ENCODE data around the gene PAMR1.
"Not testable (repeated sequence)": the region's sequence is repeated elsewhere in the genome, so short reads cannot be mapped to it uniquely, and the experiment has no call there.

PAMR1 gene

DNA sequence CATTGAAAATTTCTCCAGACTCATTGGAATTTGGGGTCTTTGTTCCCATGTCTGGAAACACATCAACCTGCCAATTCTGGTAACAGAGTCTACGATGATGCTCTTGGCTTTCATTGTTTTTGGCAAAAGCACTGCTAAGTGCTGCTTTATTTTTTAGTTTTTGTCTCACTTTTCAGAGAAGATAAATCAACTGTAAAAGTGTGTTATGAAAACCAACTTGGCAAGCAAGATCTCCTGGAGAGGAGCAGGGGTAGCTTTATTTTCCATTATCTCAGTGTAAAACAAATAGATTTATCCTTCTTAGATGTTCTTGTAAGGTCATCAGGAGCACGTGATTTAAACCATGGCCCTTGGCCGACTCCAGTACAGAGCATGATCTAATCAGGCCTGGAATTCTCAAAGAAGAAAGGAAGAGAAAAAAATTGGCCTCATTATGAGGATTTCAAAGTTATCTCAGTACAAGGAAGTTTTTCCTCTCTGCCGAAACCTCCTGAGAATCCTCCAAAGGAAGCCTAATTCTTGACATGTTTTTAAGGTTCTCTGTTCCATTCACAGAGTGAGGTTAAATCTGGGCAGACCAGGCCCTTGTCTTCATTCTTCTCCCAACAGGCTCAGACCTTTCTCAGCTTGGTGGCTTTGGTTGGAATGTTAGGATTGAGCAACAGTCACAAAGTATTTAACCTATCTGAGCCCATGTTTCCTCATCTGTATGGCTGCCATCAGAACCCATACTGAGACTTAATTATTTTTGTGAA is 16.4 kb upstream of the PAMR1 start:
- DNase-seq (ENCODE audit: low spot score) = no peak

DNA sequence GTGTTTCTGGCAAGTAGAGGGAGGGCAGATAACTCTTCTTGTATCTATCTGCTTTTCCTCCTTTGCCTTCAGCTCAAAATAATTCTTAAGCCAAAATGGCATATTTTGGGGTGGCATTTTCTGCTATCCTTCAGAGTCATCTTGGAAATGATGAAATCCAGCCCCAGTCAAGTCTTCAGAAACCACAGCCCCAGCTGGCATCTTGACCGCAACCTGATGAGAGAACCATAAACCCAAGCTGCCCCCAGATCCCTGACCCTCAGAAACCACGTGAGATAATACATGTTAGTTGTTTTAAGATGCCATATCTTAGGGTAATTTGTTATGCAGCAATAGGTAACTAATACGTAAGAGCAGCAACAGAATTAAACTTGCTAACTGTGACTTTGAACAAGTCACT is 15.1 kb upstream of the PAMR1 start:
- no peak for DNase-seq (ENCODE audit: low spot score)

DNA sequence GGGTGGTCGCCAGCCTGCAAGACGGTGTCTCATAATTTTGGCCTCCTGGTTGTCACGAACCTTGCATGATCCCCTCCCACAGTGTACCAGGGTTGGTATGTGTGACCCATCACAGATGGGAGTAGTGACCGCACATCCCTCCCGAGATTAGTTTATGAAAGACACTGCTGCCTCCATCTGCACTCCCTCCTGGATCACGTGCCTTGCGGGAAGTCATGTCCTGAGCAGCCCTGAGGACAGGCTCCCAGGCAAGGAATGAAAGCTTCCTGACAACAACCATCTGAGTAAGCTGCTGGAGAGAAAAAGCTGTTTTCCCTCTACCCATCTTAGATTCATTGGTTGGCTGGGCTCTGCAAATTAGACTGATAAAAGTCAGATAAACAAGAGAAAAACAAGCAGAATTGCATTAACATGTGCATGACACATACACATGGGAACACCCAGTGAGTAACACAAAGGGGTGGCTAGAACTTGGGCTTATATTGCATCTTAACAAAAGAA is 14.4 kb upstream of the PAMR1 start:
- DNase-seq (ENCODE audit: low spot score) = no peak

DNA sequence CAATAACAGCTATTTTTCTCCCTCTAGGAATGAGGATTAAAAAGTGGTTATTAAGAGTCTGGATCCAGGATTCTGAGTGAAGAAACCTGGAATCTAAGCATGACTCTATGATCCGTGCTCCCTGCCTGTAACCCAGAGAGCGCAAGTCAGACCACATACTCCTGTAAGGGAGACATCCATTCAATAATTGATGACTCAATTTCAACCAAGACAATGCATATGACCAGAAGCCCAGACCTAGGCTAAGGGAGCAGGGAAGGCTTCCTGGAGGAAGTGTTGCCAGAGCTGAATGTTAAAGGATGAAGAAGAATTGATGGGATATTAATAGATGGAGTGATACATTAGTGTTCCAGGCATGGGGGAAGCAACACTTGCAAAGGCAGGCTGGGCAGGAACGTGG is 13.8 kb upstream of the PAMR1 start:
- no peak for DNase-seq (ENCODE audit: low spot score)

DNA sequence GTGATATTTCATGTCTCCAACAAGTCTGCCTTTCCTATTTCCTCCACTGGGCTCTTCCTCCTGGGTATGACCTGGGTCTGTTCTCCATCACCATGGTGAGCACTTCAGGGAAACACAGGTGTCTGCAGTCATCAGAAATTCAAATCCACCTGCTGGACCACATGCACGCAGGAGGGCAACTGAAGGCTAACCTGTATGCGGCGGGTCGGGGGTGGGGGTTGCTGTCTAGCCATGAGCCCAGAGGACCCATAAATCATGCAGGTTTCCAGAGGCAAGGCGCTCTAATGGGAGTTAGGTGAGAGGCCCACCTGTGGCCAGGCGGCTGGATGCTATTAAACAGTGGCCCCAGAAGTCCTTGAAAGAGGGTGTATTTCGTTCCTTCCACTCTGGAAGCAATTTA is 11.1 kb upstream of the PAMR1 start:
- no peak for DNase-seq (ENCODE audit: low spot score)

DNA sequence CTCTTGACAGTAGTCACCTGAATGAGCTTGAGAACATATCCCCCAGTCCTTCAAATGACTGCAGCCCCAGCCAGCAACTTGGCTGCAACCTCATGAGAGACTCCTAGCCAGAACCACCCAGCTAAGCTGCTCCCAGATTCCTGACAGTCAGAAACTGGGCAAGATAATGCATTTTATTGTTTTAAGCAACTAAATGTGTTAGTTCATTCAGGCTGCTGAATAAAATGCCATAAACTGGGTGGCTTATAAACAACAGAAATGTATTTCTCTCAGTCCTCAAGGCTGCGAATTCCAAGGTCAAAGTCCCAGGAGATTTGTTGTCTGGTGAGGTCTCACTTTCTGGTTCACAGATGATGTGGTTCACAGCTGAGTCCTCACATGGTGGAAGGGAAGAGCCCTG is 5.8 kb upstream of the PAMR1 start:
- no peak for DNase-seq (ENCODE audit: low spot score)

DNA sequence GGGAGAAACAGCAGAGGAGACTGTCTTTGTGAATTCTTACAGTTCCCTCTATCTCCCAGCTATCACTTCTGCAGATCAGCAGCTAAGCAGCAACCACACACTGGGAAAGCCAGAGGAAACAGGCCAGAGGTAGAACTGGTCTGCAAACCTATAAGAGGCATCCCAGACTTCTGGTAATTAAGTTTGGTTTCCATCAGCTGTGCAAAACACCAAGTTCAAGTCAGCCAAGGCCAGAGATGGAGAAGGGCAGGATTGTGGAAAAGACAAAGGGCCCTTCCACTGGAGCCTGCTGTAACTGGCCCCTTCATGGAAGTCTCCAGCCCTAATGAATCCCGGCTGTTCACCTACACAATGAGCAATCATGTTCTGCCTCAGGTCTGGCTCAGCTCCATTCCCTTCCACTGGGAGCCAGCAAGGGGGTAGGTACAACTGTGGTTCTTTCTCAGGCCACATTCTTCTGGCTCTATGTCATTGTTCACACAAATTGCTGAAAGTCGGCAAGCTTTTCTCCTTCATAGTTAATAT is 4.6 kb upstream of the PAMR1 start:
- DNase-seq (ENCODE audit: low spot score) = no peak

DNA sequence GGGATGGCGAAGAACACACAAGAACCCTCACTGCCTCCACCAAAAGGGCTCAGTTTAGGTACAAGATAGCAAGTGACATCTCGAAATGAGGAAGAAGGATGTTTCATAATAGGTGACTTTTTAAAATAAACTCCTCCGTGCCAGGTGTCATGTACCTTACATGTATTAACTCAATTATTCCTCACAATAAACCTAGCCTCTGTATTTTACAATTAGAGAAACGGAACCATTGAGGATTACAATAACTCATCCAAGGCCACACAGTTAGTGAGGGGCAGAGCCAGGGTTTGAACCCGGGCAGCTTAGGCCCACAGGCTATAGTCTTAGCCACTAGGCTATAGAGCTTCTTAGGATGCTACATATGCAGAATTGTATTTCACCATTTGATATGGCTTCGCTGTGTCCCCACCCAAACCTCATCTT is 965 bp upstream of the PAMR1 start:
- no peak for DNase-seq (ENCODE audit: low spot score)

DNA sequence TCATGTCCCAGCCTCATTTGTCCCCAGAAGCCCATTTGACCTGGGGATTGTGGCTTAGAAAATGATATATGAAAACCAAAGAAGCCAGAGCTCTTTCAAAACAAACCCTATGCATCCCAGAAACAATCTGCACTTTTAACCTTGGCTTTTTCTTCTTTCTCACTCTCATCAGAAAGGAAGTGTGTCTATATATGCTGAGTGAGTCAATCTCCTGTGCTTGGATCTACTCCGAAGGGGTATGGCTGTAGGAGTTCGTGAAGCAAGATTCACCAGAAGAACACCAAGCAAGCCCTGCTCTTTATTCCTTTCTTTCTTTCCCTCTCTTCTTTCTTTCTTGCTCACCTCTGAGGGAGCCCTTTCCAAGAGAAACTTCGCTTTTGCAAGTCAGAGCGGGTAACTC is 636 bp downstream of the PAMR1 start:
- no peak for DNase-seq (ENCODE audit: low spot score)

DNA sequence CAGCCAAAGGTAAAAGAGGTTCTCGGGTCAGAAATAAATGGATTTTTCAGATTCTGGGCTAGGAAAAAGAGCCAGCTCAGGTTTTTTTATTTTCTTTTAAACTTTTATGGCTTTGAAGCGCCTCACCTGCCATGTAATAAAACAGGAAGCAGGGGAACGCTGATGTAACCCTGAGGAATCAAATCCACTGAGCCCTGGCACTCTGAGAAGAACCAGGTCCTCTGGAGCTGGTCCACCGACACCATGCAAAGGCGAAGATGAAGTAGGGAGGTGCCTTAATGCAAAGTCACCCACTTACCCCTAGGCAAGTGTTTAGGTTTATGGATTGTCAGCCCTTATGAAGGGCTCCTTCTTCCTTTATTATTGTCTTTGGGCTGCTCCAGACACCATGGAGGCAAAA is 1.6 kb downstream of the PAMR1 start:
- DNase-seq (ENCODE audit: low spot score) = no peak

DNA sequence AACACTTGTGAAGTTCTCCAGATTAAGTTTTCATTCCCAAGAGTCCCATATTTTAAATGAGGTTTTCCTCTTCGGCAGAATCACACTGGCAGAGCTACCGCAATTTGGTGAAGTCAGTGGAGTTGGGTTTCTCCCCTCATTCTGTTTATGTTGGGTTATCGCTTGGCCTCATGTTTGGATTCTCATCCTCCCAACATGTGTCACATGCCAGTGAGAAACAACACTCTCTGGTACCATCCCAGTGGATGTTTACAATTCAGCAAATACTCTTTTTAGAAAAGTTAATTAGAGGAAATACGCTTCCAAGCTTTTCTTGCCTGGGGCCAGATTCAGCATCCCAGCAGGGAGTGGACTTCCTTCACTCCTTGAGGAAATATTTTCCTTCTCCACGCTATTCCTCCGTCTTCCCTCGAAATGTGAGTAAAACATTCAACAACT is 2.1 kb downstream of the PAMR1 start:
- DNase-seq (ENCODE audit: low spot score) = no peak

DNA sequence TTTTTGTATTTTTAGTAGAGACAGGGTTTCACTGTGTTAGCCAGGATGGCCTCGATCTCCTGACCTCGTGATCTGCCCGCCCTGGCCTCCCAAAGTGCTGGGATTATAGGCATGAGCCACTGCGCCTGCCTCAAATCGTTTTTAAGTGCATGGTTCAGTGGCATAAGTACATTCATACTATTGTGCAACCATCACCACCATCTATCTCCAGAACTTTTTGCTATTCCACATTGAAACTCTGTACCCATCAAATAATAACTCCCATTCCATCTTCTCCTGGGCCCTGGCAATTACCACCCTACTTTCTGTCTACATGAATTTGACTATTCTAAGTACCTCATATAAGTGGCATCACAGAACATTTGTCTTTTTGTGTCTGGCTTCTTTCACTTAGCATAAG is 3.3 kb downstream of the PAMR1 start:
- DNase-seq (ENCODE audit: low spot score) = not testable (repeated sequence)

DNA sequence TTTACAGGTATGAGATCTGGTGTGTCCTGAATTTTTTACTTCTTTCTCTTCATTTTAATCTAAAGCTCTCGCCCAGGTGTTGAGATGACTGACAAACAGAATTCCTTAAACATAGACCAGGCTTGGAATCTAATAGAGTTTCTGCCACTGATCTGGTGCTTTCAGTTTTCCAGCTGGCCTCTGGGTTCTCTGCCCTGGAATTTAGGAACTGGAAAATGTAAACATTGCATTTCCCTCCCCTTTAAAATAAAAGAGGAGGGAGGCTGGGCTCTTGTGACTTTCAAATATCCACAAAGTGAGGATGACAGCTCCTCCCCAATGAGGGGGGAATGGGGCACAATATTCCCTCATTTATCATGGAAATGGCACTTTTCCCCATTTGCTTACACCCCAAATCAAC is 5.0 kb downstream of the PAMR1 start:
- no peak for DNase-seq (ENCODE audit: low spot score)

DNA sequence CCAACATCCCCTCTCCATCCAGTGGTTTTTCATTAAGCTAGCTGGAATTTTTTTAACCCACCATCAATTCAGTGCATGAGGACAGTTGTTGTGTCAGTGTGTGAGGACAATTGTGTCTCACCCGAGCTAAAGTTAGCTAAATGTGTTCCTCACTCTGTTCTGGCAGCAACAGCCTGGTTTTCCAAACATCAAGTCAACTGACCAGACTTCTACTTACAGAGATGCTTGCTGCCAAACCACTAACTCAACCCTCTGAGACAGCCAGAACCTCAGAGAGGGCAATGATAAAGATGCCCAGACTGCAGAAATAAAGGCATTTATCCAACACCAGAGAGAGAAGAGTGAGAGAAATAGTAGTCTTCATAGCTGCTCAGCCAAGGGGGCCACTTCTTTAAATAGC is 6.7 kb downstream of the PAMR1 start:
- no peak for DNase-seq (ENCODE audit: low spot score)

DNA sequence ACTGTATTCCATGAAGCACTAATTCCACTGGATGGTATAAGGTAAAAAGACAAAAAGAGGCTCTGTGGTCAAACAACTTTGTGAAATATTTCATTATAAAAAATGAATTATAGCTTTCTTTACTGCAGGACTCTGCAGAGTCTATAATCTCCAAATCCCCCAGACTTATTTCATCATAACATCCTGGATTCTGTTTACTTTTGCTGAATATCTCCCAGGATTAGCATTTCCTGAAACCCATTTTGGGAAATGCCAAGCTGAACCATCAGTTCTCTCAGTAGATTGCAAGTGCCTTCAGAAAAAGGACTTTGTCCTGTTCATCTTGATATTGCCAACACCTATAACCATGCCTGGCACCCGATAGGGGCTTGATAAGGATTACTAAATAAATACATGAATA is 7.9 kb downstream of the PAMR1 start:
- DNase-seq (ENCODE audit: low spot score) = no peak

DNA sequence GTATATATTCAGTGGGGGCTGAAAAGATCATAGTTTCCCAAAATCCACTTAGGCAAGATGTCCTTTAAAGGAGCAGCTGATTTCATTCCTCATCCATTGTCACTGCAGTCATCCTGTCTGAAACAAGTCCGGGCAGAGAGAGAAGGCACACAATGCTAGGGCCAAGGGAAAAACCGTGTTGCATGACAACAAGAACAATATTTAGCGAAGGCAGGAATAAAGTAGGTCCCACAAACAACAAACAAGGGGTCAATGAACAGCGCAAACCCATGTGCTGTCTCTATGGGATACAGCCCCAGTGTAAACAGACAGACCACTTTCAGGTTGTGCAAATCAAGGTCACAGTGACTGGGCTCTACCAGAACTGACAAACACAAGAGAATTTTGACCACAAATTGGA is 9.0 kb downstream of the PAMR1 start:
- no peak for DNase-seq (ENCODE audit: low spot score)

DNA sequence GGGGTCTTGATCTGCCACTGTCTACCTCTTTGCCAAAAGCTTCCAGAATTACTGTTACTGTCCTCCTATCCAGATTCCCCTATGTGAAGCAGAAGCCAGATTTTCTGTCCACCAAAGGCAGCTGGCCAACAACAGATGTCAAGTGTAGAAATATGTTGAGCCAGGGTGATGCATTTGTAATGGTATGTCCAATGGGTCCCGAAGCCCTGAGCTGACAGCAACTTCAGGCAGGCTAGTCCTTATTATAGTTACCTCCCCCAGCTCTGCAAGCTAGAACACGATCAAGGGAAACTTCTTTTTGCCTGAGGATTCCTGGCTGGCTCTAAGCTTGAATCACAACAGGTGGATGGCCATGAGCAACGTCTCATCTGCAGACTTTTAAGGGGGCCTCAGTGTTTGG is 10.2 kb downstream of the PAMR1 start:
- no peak for DNase-seq (ENCODE audit: low spot score)

DNA sequence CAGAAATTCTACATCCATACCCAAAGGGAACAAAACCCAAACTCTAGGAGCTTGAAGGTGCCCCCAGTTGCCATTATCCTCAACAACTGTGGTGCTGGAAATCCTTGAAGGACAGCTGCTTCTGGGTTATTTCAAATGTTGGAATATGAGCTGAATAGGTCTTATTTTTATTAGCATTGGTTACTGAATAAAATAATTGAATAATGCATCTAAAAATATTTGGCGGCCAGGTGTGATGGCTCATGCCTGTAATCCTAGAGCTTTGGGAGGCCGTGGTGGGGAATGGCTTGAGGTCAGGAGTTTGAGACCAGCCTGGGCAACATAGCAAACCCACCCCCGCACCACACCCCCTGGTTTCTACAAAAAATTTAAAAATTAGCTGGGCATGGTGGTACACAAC is 10.9 kb downstream of the PAMR1 start:
- no peak for DNase-seq (ENCODE audit: low spot score)

DNA sequence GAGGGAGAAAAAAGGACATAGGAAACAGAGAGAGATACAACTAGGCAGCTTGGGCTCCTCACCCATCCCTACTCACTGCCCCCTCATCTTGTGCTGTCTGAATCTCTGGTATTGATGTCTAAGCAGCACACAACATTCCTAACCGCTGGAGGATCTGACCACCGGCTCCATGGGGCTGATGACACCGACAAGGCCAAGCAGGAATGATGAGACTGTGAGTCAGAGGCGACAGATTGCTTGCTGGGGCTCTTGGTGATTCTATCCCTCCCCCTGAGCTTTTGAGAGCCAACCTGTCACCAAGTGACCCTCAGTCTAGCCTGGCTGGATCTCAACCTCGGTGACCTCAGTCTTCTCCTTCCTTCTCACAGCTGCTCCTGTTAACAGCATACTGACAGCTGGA is 13.8 kb downstream of the PAMR1 start:
- no peak for DNase-seq (ENCODE audit: low spot score)

DNA sequence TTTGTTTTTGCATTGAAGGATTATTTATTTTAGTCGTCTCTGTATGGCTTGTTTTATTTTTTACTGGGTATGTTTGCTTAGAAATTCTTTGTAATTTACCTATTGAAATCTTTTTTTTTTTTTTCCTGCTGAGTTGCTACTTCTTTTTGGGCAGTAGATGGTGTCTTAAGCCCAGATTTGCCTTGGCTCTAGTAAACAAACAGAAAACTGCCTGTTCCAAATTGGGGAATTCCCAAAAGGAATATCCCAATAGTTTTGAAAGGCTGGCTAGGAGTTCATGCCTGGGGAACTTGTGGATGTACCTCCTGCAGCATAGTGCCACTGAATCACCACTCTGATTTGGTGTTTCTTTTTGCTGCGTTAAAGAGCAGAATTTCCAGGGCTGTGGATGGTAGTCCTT is 17.7 kb downstream of the PAMR1 start:
- DNase-seq (ENCODE audit: low spot score) = no peak

DNA sequence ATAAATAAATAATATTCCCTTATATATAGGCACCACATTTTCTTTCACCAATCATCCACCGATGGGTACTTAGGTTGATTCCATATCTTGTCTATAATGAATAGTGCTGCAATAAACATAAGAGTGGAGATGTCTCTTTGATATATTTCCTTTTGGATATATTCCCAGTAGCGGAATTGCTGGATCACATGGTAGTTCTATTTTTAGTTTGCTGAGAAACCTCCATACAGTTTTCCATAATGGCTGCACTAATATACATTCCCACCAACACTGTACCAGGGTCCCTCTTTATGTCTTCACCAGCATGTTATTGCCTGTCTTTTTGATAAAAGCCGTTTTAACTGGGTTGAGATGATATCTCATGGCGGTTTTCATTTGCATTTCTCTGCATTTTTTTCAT is 23.6 kb downstream of the PAMR1 start:
- DNase-seq (ENCODE audit: low spot score) = no peak

DNA sequence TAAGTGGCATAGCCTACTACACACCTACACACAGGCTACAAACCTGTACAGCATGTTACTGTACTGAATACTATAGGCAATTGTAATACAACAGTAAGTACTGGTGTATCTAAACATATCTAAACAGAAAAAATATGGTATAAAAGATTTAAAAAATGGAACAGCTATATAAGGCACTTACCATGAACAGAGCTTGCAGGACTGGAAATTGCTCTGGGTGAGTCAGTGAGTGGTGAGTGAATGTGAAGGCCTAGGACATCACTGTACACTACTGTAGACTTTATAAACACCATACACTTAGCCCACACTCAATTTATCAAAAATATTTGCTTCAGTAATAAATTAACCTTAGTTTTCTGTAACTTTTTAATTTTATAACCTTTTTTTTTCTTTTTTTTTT is 24.7 kb downstream of the PAMR1 start:
- DNase-seq (ENCODE audit: low spot score) = no peak

DNA sequence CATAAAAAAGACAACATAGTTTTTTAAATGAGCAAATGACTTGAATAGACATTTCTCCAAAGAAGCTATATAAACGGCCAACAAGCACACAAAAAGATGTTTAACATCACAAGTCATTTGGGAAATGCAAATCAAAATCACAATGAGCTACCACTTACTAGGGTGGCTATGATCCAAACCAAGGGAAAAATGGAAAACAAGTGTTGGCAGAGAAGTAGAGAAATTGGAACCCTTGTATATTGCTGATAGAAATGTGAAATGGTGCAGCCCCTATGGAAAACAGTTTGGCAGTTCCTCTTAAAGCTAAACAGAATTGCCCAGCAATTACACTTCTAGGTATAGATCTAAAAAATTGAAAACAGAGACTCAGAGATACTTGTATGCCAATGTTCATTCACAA is 29.0 kb downstream of the PAMR1 start:
- no peak for DNase-seq (ENCODE audit: low spot score)

DNA sequence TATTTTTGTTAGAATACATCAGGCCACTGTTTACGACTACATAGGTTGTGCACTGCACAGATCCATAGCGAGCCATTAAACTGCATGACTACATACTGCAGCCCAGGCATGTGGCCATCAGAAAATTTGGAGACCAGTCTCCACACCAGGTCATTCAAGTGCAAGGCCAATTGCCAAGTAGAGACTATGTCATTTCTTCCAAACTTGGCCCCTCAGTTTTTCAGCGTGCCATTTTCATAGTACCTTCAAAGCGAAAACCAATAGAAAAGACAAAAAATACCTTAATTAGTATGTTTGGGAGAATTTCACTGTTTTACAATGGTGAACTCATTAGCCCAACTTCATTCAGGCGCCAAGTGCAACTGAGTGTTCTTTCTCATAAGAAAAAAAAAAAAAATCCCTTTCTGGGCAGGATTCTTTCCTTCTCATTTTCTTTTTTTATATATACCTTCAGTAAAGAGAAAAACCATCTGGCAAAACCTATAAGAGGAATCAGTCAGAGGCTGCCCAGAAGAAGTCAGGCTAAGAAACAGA is 30.4 kb downstream of the PAMR1 start:
- DNase-seq (ENCODE audit: low spot score) = no peak

Data from hematopoietic multipotent progenitor cell treated with erythropoietin and hydrocortisone succinate and interleukin-3 and kit ligand, for 17 days (in vitro differentiated cells).